ENCODE data around the gene TBC1D5.

DNA sequence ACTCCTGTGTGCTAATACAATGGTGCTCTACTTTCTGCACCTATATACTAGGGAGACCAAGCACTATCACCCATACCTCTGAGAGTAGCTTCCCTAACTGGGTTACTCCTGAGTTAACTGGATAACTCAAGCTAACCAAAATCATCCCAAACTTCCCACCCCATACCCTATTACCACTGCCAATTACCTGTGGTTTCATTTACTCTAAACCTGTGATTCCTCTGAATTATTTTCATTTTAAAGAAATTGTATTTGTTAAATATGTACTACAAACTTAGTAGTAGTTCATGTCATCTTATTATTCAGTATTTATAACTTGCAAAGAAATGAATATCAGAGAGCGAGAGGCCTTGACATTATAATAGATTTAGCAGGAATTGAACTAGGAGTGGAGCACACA, 340.5 kb downstream of the TBC1D5 start:
- TF ChIP-seq, protein P1, sequence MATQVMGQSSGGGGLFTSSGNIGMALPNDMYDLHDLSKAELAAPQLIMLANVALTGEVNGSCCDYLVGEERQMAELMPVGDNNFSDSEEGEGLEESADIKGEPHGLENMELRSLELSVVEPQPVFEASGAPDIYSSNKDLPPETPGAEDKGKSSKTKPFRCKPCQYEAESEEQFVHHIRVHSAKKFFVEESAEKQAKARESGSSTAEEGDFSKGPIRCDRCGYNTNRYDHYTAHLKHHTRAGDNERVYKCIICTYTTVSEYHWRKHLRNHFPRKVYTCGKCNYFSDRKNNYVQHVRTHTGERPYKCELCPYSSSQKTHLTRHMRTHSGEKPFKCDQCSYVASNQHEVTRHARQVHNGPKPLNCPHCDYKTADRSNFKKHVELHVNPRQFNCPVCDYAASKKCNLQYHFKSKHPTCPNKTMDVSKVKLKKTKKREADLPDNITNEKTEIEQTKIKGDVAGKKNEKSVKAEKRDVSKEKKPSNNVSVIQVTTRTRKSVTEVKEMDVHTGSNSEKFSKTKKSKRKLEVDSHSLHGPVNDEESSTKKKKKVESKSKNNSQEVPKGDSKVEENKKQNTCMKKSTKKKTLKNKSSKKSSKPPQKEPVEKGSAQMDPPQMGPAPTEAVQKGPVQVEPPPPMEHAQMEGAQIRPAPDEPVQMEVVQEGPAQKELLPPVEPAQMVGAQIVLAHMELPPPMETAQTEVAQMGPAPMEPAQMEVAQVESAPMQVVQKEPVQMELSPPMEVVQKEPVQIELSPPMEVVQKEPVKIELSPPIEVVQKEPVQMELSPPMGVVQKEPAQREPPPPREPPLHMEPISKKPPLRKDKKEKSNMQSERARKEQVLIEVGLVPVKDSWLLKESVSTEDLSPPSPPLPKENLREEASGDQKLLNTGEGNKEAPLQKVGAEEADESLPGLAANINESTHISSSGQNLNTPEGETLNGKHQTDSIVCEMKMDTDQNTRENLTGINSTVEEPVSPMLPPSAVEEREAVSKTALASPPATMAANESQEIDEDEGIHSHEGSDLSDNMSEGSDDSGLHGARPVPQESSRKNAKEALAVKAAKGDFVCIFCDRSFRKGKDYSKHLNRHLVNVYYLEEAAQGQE (IDR thresholded peaks at IDR 0.05) = no peak
- no peak for TF ChIP-seq ZFP36 (IDR thresholded peaks at IDR 0.05; ENCODE audit: borderline replicate concordance, partially characterized antibody)
- TF ChIP-seq, protein P2, sequence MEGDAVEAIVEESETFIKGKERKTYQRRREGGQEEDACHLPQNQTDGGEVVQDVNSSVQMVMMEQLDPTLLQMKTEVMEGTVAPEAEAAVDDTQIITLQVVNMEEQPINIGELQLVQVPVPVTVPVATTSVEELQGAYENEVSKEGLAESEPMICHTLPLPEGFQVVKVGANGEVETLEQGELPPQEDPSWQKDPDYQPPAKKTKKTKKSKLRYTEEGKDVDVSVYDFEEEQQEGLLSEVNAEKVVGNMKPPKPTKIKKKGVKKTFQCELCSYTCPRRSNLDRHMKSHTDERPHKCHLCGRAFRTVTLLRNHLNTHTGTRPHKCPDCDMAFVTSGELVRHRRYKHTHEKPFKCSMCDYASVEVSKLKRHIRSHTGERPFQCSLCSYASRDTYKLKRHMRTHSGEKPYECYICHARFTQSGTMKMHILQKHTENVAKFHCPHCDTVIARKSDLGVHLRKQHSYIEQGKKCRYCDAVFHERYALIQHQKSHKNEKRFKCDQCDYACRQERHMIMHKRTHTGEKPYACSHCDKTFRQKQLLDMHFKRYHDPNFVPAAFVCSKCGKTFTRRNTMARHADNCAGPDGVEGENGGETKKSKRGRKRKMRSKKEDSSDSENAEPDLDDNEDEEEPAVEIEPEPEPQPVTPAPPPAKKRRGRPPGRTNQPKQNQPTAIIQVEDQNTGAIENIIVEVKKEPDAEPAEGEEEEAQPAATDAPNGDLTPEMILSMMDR (IDR thresholded peaks at IDR 0.05) = no peak

Measured in A549 (cell line).